Measurements from ENCODE around the gene OFD1.

OFD1 gene

GRCh38 chrX:13741695-13742094 is 7.1 kb downstream of the OFD1 start:
- Histone ChIP-seq H2AFZ (no peak overlapping the region), H3K4me3 (ENCODE audit: low read depth, low read length) (no peak overlapping the region), H3K36me3 (ENCODE audit: control insufficient read depth, insufficient read depth, low read length) (no peaks in the 10 kb centered on the region), H3K9ac (no peak overlapping the region), H3K27me3 (ENCODE audit: control insufficient read depth, insufficient read depth, low read length) (no peaks in the 10 kb centered on the region), H3K4me1 (no peaks in the 10 kb centered on the region), H3K9me3 (ENCODE audit: control insufficient read depth, low read length) (no peaks in the 10 kb centered on the region), H3K27ac (no peak overlapping the region), H3K4me2 (ENCODE audit: low read length) (no peak overlapping the region), H3K79me2 (peaks cover 3% of the 10 kb centered on the region)
- no peak for TF ChIP-seq CTCF (IDR thresholded peaks at IDR 0.05)

- no peak overlapping the region for H2AFZ ChIP-seq
- no peaks in the 10 kb centered on the region for H3K36me3 ChIP-seq (ENCODE audit: control insufficient read depth, insufficient read depth, low read length)
- H3K4me1 ChIP-seq = no peaks in the 10 kb centered on the region
- no peak for TF ChIP-seq CTCF (IDR thresholded peaks at IDR 0.05)
- H3K4me3 ChIP-seq (ENCODE audit: low read depth, low read length) = no peak overlapping the region
- no peaks in the 10 kb centered on the region for H3K9me3 ChIP-seq (ENCODE audit: control insufficient read depth, low read length)
- H3K27ac ChIP-seq = no peak overlapping the region
- no peak overlapping the region for H3K9ac ChIP-seq
- peaks cover 3% of the 10 kb centered on the region for H3K79me2 ChIP-seq
- H3K4me2 ChIP-seq (ENCODE audit: low read length) = no peak overlapping the region
- no peaks in the 10 kb centered on the region for H3K27me3 ChIP-seq (ENCODE audit: control insufficient read depth, insufficient read depth, low read length)
These were observed 8.0 kb downstream of the OFD1 start for GRCh38 chrX:13742397-13743176.

- Histone ChIP-seq H3K27me3 (ENCODE audit: control insufficient read depth, insufficient read depth, low read length) (no peaks in the 10 kb centered on the region), H3K4me2 (ENCODE audit: low read length) (no peak overlapping the region), H3K27ac (no peak overlapping the region), H3K36me3 (ENCODE audit: control insufficient read depth, insufficient read depth, low read length) (no peaks in the 10 kb centered on the region), H3K9ac (no peak overlapping the region), H2AFZ (no peak overlapping the region), H3K4me3 (ENCODE audit: low read depth, low read length) (no peak overlapping the region), H3K9me3 (ENCODE audit: control insufficient read depth, low read length) (no peaks in the 10 kb centered on the region), H3K4me1 (no peaks in the 10 kb centered on the region), H3K79me2 (no peaks in the 10 kb centered on the region)
- peak; percentile 37 for TF ChIP-seq CTCF (IDR thresholded peaks at IDR 0.05)
These were observed 13.3 kb downstream of the OFD1 start for GRCh38 chrX:13747836-13748235.

GRCh38 chrX:13748486-13748885 is 13.9 kb downstream of the OFD1 start:
- H3K36me3 ChIP-seq (ENCODE audit: control insufficient read depth, insufficient read depth, low read length) = no peaks in the 10 kb centered on the region
- no peak overlapping the region for H3K9ac ChIP-seq
- no peak overlapping the region for H3K4me2 ChIP-seq (ENCODE audit: low read length)
- no peak for TF ChIP-seq CTCF (IDR thresholded peaks at IDR 0.05)
- no peak overlapping the region for H3K4me3 ChIP-seq (ENCODE audit: low read depth, low read length)
- no peaks in the 10 kb centered on the region for H3K9me3 ChIP-seq (ENCODE audit: control insufficient read depth, low read length)
- no peak overlapping the region for H3K27ac ChIP-seq
- no peaks in the 10 kb centered on the region for H3K27me3 ChIP-seq (ENCODE audit: control insufficient read depth, insufficient read depth, low read length)
- no peaks in the 10 kb centered on the region for H3K4me1 ChIP-seq
- no peaks in the 10 kb centered on the region for H3K79me2 ChIP-seq
- H2AFZ ChIP-seq = no peak overlapping the region

- Histone ChIP-seq H3K9ac (no peak overlapping the region), H3K4me3 (ENCODE audit: low read depth, low read length) (no peak overlapping the region), H2AFZ (no peak overlapping the region), H3K27ac (no peak overlapping the region), H3K4me2 (ENCODE audit: low read length) (no peak overlapping the region), H3K27me3 (ENCODE audit: control insufficient read depth, insufficient read depth, low read length) (no peaks in the 10 kb centered on the region), H3K79me2 (no peaks in the 10 kb centered on the region), H3K4me1 (no peaks in the 10 kb centered on the region), H3K9me3 (ENCODE audit: control insufficient read depth, low read length) (no peaks in the 10 kb centered on the region), H3K36me3 (ENCODE audit: control insufficient read depth, insufficient read depth, low read length) (no peaks in the 10 kb centered on the region)
- peak; percentile 48 for TF ChIP-seq CTCF (IDR thresholded peaks at IDR 0.05)
These were observed 15.7 kb downstream of the OFD1 start for GRCh38 chrX:13750204-13750603.

Measured in parathyroid adenoma (tissue), 2 donors.